Esophagus squamous epithelium (tissue), 5 donors: ENCODE results near the gene EEF1A1. TPM values are rescaled to one million over a fixed set of nuclear protein-coding genes. Genes with fewer than 3 reads are reported as not detected.

Experiments used
- DNase-seq: peaks from one replicate; lab custom pipeline; 2025; lab: John Stamatoyannopoulos, UW
- H3K27ac ChIP-seq, 4 donors: fragments of 200-600 bp; sonication (generic); one replicate each; pipeline ENCODE4 v1.5.1; 2016 to 2019; ENCODE audit warnings: mild to moderate bottlenecking in 1 of 4
- H3K27me3 ChIP-seq, 4 donors: fragments of 200-600 bp; sonication (generic); 1 replicate in 3 of 4; 2 replicates in 1 of 4; pipeline versions ENCODE4 v1.5.1 to v1.6.0; 2017 to 2021; ENCODE audit warnings: antibody characterized with exemption in 1 of 4
- H3K36me3 ChIP-seq, 3 donors: fragments of 200-600 bp; sonication (generic); one replicate each; pipeline ENCODE4 v1.5.1; 2016 to 2019
- H3K4me1 ChIP-seq, 3 donors: fragments of 200-600 bp; sonication (generic); one replicate each; pipeline ENCODE4 v1.5.1; 2017 to 2019
- H3K4me3 ChIP-seq, 4 donors: fragments of 200-600 bp; sonication (generic); 1 replicate in 3 of 4; 2 replicates in 1 of 4; pipeline ENCODE4 v1.5.1; 2016 to 2019; ENCODE audit warnings: mild to moderate bottlenecking in 2 of 4, moderate library complexity in 1 of 4
- H3K9me3 ChIP-seq, 3 donors: fragments of 200-600 bp; sonication (generic); one replicate each; pipeline ENCODE4 v1.5.1; 2016 to 2019
- POLR2A ChIP-seq, 4 donors: fragments of 450-650 bp; IDR thresholded peaks; one replicate each; pipeline ENCODE4 v1.6.1; 2017; ENCODE audit warnings: antibody characterized with exemption in 4 of 4, mild to moderate bottlenecking in 4 of 4, moderate library complexity in 3 of 4
- WGBS, 2 donors: methylation state at CpG; one replicate each; pipeline ENCODE4 v1.1.5; 2018; 5-methylcytosine and 5-hydroxymethylcytosine counted together
- intact Hi-C: fragments of 100-400 bp; cut with DNase I; formaldehyde crosslinking; loops from one replicate; pipeline ENCODE4 v1.15.0; 2022
- total RNA-seq, 4 donors: library from RNA; depleted of rRNA; stranded (reverse); fragments of >200 nt; gene quantifications; one replicate each; pipeline ENCODE4 v1.1.0, GENCODE V29; 2016
- TF ChIP-seq, protein P1 (sequence below), 6 experiments: fragments of 450-650 bp in 4 of 6; fragments of 200-600 bp in 2 of 6; sonication (generic) in 2 of 6; IDR thresholded peaks; one replicate each; pipeline ENCODE4 v1.5.1; 2016 to 2019; ENCODE audit warnings: antibody characterized with exemption in 6 of 6, mild to moderate bottlenecking in 4 of 6, moderate library complexity in 4 of 6
- donor health status: DM: yes; HTN: yes; CAD: no.

EEF1A1 gene
- total RNA-seq, 4 donors from 2014 or later, result 4,136 to 11,610 (median 7,059) TPM

DNA sequence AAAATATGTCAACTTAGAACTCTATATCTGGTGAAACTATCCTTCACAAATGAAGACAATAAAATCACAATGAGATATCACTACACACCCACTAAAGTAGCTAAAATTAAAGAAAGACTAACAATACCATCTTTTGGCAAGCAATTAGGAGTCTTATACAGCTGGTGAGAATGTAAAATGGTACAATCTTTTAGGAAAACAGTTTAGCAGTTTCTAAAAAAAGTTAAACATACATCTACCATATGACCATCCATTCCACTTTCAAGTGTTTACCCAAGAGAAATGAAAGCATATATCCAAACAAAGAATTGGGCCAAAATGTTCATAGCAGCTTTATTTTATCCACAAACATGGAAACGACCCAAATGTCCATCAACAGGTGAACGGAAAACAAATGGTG is 13.8 kb upstream of the EEF1A1 start:
- no peak for TF ChIP-seq POLR2A (IDR thresholded peaks at IDR 0.05)
- TF ChIP-seq, protein P1, sequence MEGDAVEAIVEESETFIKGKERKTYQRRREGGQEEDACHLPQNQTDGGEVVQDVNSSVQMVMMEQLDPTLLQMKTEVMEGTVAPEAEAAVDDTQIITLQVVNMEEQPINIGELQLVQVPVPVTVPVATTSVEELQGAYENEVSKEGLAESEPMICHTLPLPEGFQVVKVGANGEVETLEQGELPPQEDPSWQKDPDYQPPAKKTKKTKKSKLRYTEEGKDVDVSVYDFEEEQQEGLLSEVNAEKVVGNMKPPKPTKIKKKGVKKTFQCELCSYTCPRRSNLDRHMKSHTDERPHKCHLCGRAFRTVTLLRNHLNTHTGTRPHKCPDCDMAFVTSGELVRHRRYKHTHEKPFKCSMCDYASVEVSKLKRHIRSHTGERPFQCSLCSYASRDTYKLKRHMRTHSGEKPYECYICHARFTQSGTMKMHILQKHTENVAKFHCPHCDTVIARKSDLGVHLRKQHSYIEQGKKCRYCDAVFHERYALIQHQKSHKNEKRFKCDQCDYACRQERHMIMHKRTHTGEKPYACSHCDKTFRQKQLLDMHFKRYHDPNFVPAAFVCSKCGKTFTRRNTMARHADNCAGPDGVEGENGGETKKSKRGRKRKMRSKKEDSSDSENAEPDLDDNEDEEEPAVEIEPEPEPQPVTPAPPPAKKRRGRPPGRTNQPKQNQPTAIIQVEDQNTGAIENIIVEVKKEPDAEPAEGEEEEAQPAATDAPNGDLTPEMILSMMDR (IDR thresholded peaks at IDR 0.05), result no peak
- WGBS, 2 donors, result 64 to 67% methylated on average over 2 of the region's 2 CpGs
- intact Hi-C loops, result no loop called here
- H3K27ac ChIP-seq, result no peak overlapping the region
- H3K4me3 ChIP-seq, result no peak overlapping the region
- no peaks in the 10 kb centered on the region for H3K4me1 ChIP-seq
- H3K36me3 ChIP-seq, result no peaks in the 10 kb centered on the region
- no peaks in the 10 kb centered on the region for H3K27me3 ChIP-seq
- no peak for DNase-seq
- H3K9me3 ChIP-seq, result no peaks in the 10 kb centered on the region

DNA sequence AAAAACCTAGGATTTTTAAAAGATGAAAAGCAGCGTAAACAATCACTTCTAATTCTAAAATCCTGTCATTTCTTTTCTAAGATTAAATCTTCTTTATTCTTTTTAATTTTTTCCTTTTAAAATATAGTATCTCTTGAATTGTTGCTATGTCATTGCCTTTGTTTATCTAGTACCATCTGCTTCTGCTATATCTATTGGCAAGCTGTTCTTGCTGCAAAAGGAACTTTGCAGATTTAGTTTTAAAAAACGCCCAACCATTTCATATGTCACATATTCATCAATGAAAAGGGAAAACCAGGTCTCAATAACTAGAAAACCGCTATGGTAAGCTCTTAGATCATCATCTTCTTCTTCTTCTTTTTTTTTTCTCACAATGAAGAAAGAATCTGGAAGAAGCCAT is 11.5 kb upstream of the EEF1A1 start:
- DNase-seq, result no peak
- Histone ChIP-seq H3K9me3 (no peaks in the 10 kb centered on the region), H3K4me1 (no peaks in the 10 kb centered on the region), H3K27me3 (no peaks in the 10 kb centered on the region), H3K27ac (no peak overlapping the region), H3K36me3 (no peaks in the 10 kb centered on the region), H3K4me3 (no peak overlapping the region)
- no peak for TF ChIP-seq POLR2A (IDR thresholded peaks at IDR 0.05)
- TF ChIP-seq, protein P1 (IDR thresholded peaks at IDR 0.05), result no peak
- 78 to 80% methylated on average over 3 of the region's 3 CpGs for WGBS, 2 donors
- intact Hi-C loops, result no loop called here

DNA sequence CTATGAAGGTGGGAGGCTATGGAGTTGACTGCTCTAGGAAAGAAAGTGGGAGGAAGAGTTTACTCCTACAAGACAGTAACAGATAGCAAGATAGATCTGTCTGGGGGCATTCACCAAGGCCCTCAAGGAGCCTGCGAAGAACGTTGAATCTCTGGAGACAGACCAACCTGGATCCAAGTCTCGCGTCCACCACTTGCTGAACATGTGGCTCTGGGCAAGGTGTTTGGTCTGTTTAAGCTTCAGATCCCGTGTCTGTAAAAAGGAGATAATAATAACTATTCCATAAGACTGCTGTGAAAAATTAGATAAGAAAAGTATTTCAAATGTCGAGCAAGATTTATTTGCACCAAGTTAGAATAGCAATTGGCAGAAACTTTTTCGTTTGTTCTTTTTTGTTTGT is 8.1 kb upstream of the EEF1A1 start:
- DNase-seq, result no peak
- Histone ChIP-seq H3K4me1 (peaks cover 3 to 5% (median 3%) of the 10 kb centered on the region in 3 donors), H3K4me3 (no peak overlapping the region), H3K9me3 (no peaks in the 10 kb centered on the region), H3K36me3 (no peaks in the 10 kb centered on the region), H3K27me3 (no peaks in the 10 kb centered on the region), H3K27ac (no peak overlapping the region)
- no peak for TF ChIP-seq POLR2A (IDR thresholded peaks at IDR 0.05)
- TF ChIP-seq, protein P1 (IDR thresholded peaks at IDR 0.05), result no peak
- WGBS, 2 donors, result 61 to 81% methylated on average over 7 of the region's 7 CpGs
- intact Hi-C loops, result loop anchor here (10.0 kb wide), 2 partner anchors 56 to 86 kb away; no protein-coding TSS in a partner anchor

DNA sequence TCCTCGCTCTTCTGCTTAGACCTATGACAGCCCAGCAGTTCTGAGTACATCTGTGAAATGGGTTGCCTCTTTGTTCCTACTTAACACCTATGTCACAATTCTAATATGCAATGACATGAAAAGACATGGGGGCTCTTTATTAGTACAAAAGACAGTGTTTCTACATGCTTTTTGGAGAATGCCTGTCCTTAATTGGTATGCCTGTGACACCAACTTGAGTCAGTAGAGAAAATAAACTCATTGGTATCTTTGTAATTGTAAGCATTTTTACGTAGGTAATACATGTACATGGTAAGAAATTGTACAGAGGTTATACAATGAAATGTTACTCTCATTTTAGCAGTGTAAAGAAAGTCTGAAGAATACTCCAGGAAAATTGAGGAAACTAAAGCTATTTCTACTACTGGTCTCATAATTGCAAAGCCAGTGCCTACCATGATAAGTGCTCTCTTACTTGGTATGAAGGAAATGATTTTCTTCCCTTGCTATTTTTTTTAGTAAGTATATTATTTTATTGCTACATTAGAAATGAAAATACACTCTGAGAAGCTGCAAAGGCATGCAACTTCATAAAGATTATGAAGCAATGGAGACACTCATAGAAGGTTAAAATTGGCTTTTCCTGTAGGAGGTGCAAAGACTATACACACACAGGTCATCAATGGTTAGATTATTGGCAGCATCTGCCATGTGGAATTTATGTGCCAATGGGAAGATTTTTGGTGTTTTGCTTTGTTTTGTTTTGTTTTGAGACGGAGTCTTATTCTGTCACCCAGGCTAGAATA is 4.9 kb upstream of the EEF1A1 start:
- intact Hi-C loops, result loop anchor here (10.0 kb wide), 2 partner anchors 59 to 89 kb away; no protein-coding TSS in a partner anchor
- H3K4me1 ChIP-seq, result peaks cover 12 to 24% (median 18%) of the 10 kb centered on the region in 3 donors
- H3K4me3 ChIP-seq, result no peak overlapping the region
- TF ChIP-seq POLR2A (IDR thresholded peaks at IDR 0.05), result no peak
- WGBS, 2 donors, result 82 to 93% methylated on average over 3 of the region's 3 CpGs
- no peak for DNase-seq
- H3K27me3 ChIP-seq, result no peaks in the 10 kb centered on the region
- H3K36me3 ChIP-seq, result no peaks in the 10 kb centered on the region
- H3K9me3 ChIP-seq, result no peaks in the 10 kb centered on the region
- H3K27ac ChIP-seq, result no peak overlapping the region

DNA sequence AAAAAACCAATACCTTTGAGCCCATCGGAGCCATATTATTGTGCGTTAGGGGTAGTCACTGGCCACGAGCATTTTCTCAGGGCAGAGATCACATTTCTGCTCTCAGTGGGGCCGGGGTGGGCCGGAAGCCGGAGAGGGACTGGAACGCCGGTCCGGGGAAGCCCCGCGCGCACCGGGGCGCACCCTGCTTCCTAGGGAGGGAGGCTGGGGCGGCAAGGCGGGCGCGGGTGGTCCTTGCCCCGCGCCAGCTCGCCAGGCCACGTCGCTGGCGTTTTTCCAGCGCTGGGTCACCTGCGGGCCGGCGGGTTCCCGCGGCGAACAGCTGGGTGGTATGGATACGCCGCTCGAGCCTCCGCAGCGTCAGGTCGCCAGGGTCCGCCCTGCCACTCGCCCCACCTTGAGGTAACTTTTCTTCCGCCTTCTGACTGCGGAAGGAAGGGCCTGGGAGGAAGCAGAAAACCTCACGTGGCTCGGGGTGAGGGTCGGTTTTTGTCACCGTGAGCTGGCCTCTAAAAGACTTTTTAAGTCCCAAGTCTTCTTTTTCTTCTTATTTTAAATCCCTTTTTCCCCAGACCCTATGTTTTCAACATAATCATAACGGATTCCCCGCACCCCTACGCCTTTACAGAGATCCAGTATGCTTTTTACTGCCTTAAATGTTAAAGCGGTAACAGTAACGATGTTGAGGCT is 2.7 kb upstream of the EEF1A1 start:
- no peaks in the 10 kb centered on the region for H3K9me3 ChIP-seq
- peak overlapping the region; percentile 62 to 92 (median 70) for H3K4me3 ChIP-seq
- DNase-seq, result peak; percentile 40
- 3 to 8% methylated on average over 27 to 44 of the region's 50 CpGs for WGBS, 2 donors
- H3K27ac ChIP-seq, result peak overlapping the region; percentile 97 to 100 (median 100)
- H3K4me1 ChIP-seq, result peaks cover 12 to 36% (median 27%) of the 10 kb centered on the region in 3 donors
- TF ChIP-seq POLR2A (IDR thresholded peaks at IDR 0.05), result peak in 2 of 4 donors; percentile 56 to 78
- TF ChIP-seq, protein P1 (IDR thresholded peaks at IDR 0.05), result peak in 2 of 6 experiments; percentile 8 to 19
- intact Hi-C loops, result loop anchor here (10.0 kb wide), 2 partner anchors 61 to 91 kb away; no protein-coding TSS in a partner anchor
- no peaks in the 10 kb centered on the region for H3K27me3 ChIP-seq
- peaks cover 4 to 17% (median 14%) of the 10 kb centered on the region in 3 donors for H3K36me3 ChIP-seq
